ENCODE data around the gene GNRHR. TPM values are rescaled to one million over a fixed set of nuclear protein-coding genes. Genes with fewer than 3 reads are reported as not detected.

Gene GNRHR
- total RNA-seq, 1 donor from 2014 or later = under 0.01 TPM

- TF ChIP-seq CTCF (IDR thresholded peaks at IDR 0.05; ENCODE audit: insufficient read depth, low read length, severe bottlenecking) = no peak
- DNase-seq (ENCODE audit: low read depth) (no peak), FAIRE-seq (no peak)
- no peaks in the 10 kb centered on the region for H3K27me3 ChIP-seq (ENCODE audit: control insufficient read depth, insufficient read depth, low read length)
- peaks cover 3% of the 10 kb centered on the region for H3K36me3 ChIP-seq (ENCODE audit: control insufficient read depth, insufficient read depth, low read length)
- no peak overlapping the region for H3K4me3 ChIP-seq (ENCODE audit: low read depth, low read length)
Measured at GRCh38 chr4:67721315-67721769, 32.8 kb downstream of the GNRHR start.

GRCh38 chr4:67719953-67720617 is 34.1 kb downstream of the GNRHR start:
- no peak overlapping the region for H3K4me3 ChIP-seq (ENCODE audit: low read depth, low read length)
- H3K36me3 ChIP-seq (ENCODE audit: control insufficient read depth, insufficient read depth, low read length) = peaks cover 6% of the 10 kb centered on the region
- TF ChIP-seq CTCF (IDR thresholded peaks at IDR 0.05; ENCODE audit: insufficient read depth, low read length, severe bottlenecking) = no peak
- FAIRE-seq = no peak
- no peaks in the 10 kb centered on the region for H3K27me3 ChIP-seq (ENCODE audit: control insufficient read depth, insufficient read depth, low read length)
- no peak for DNase-seq (ENCODE audit: low read depth)

DNA sequence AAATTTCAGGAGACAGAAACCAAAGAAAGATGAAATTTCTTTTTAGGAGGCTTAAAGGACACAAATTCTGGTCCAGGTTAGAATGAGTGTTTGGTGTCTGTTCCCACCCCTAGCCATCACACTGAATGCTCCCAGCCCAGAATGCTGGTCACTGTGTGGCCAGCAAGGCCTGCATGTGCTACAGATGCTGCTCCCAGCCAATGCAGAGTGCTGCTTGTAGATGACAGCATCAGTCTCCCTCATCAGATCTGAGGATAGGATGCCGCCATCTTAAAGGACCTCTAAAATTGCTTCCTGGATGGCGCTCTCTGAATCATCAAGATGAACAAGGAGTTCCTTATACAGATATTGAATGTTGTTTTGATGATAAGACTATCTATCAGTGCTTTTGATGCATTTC is 35.3 kb downstream of the GNRHR start:
- H3K4me3 ChIP-seq (ENCODE audit: low read depth, low read length) = no peak overlapping the region
- FAIRE-seq = no peak
- H3K36me3 ChIP-seq (ENCODE audit: control insufficient read depth, insufficient read depth, low read length) = peaks cover 6% of the 10 kb centered on the region
- no peaks in the 10 kb centered on the region for H3K27me3 ChIP-seq (ENCODE audit: control insufficient read depth, insufficient read depth, low read length)
- TF ChIP-seq CTCF (IDR thresholded peaks at IDR 0.05; ENCODE audit: insufficient read depth, low read length, severe bottlenecking) = no peak
- no peak for DNase-seq (ENCODE audit: low read depth)

GRCh38 chr4:67717586-67717985 is 36.6 kb downstream of the GNRHR start:
- TF ChIP-seq CTCF (IDR thresholded peaks at IDR 0.05; ENCODE audit: insufficient read depth, low read length, severe bottlenecking) = no peak
- Histone ChIP-seq H3K27me3 (ENCODE audit: control insufficient read depth, insufficient read depth, low read length) (no peaks in the 10 kb centered on the region), H3K36me3 (ENCODE audit: control insufficient read depth, insufficient read depth, low read length) (peaks cover 6% of the 10 kb centered on the region), H3K4me3 (ENCODE audit: low read depth, low read length) (no peak overlapping the region)
- DNase-seq (ENCODE audit: low read depth) (no peak), FAIRE-seq (no peak)

GRCh38 chr4:67714955-67715354 is 39.2 kb downstream of the GNRHR start:
- peaks cover 6% of the 10 kb centered on the region for H3K36me3 ChIP-seq (ENCODE audit: control insufficient read depth, insufficient read depth, low read length)
- TF ChIP-seq CTCF (IDR thresholded peaks at IDR 0.05; ENCODE audit: insufficient read depth, low read length, severe bottlenecking) = no peak
- no peak for DNase-seq (ENCODE audit: low read depth)
- no peak for FAIRE-seq
- H3K27me3 ChIP-seq (ENCODE audit: control insufficient read depth, insufficient read depth, low read length) = no peaks in the 10 kb centered on the region
- H3K4me3 ChIP-seq (ENCODE audit: low read depth, low read length) = no peak overlapping the region

- TF ChIP-seq CTCF (IDR thresholded peaks at IDR 0.05; ENCODE audit: insufficient read depth, low read length, severe bottlenecking) = no peak
- Histone ChIP-seq H3K4me3 (ENCODE audit: low read depth, low read length) (no peak overlapping the region), H3K36me3 (ENCODE audit: control insufficient read depth, insufficient read depth, low read length) (peaks cover 6% of the 10 kb centered on the region), H3K27me3 (ENCODE audit: control insufficient read depth, insufficient read depth, low read length) (no peaks in the 10 kb centered on the region)
- DNase-seq (ENCODE audit: low read depth) (no peak), FAIRE-seq (no peak)
Measured at GRCh38 chr4:67714248-67714583, 40.0 kb downstream of the GNRHR start.
